Calu3 (cell line): ENCODE measurements around the gene CYP1B1. TPM values are rescaled to one million over a fixed set of nuclear protein-coding genes. Genes with fewer than 3 reads are reported as not detected.

Experiments used
- BruUV-seq: library from RNA; stranded (reverse); fragments of 400-500 nt; replicated peaks from 2 replicates; lab custom pipeline; 2021; lab: Mats Ljungman, UMichigan
- CTCF ChIA-PET: fragments of 300-600 bp; sonication (Branson Sonifier 250); formaldehyde crosslinking; loops from one replicate; lab custom pipeline; 2022; ENCODE audit warnings: antibody characterized with exemption; lab: Charles Lee
- DNase-seq: peaks from one replicate; pipeline ENCODE4 v3.0.0; 2022
- H3K27ac Mint-ChIP-seq: one replicate; pipeline ENCODE4 v1.8.0; 2022; ENCODE audit warnings: mixed read lengths; ENCODE audit not compliant: unreplicated experiment
- H3K27me3 Mint-ChIP-seq: one replicate; pipeline ENCODE4 v1.8.0; 2022; ENCODE audit warnings: mixed read lengths; ENCODE audit not compliant: unreplicated experiment
- H3K36me3 Mint-ChIP-seq: one replicate; pipeline ENCODE4 v1.8.0; 2022; ENCODE audit warnings: mild to moderate bottlenecking, moderate library complexity, mixed read lengths; ENCODE audit not compliant: insufficient read depth, unreplicated experiment
- H3K4me1 Mint-ChIP-seq: one replicate; pipeline ENCODE4 v1.8.0; 2022; ENCODE audit warnings: mild to moderate bottlenecking, low read depth, mixed read lengths; ENCODE audit not compliant: unreplicated experiment
- H3K4me3 Mint-ChIP-seq: one replicate; pipeline ENCODE4 v1.8.0; 2022; ENCODE audit warnings: mild to moderate bottlenecking, low read depth, moderate library complexity, mixed read lengths; ENCODE audit not compliant: unreplicated experiment
- H3K9me3 Mint-ChIP-seq: one replicate; pipeline ENCODE4 v1.8.0; 2022; ENCODE audit warnings: low read depth, mixed read lengths; ENCODE audit not compliant: unreplicated experiment
- CTCF ChIP-seq: fragments of 200-600 bp; IDR thresholded peaks from one replicate; pipeline ENCODE4 v1.8.0; 2022; ENCODE audit warnings: antibody characterized with exemption; ENCODE audit not compliant: unreplicated experiment
- intact Hi-C: fragments of 100-400 bp; cut with micrococcal nuclease; formaldehyde crosslinking; loops from one replicate; pipeline ENCODE4 v1.10.0; 2022; ENCODE audit not compliant: unreplicated experiment
- total RNA-seq: library from RNA; stranded (reverse); gene quantifications from 2 replicates; pipeline ENCODE4 v1.2.3, GENCODE V29; 2022

Gene CYP1B1
- total RNA-seq, 1 experiment from 2014 or later = 36.5 TPM

DNA sequence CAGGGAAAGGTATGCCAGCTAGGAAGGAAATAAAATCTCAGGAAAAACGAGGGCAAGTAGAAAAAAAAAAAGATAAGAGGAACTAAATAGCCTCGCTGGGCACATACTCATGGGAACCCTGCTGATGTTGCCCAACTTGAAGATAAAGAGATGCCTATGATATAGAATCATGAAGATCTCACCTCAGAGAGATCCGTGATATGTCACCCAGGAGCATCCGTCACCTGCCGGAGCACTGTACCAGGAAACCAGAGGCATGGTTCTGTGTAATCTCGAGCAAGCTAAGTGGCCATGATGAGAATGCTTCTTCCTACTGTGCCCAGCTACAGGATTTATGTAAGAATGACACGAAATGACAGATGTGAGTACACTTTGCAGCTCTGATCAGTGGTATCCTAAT is 40.0 kb downstream of the CYP1B1 start:
- TF ChIP-seq CTCF = no peak
- Mint-ChIP-seq H3K27ac (no peak overlapping the region), H3K27me3 (peaks cover 25% of the 10 kb centered on the region), H3K9me3 (no peaks in the 10 kb centered on the region), H3K4me3 (no peak overlapping the region), H3K36me3 (no peaks in the 10 kb centered on the region), H3K4me1 (no peaks in the 10 kb centered on the region)
- intact Hi-C loops = loop anchor here (5.0 kb wide), 1 partner anchor 44 kb away; no protein-coding TSS in a partner anchor
- CTCF ChIA-PET = no interaction called here
- no TSS peak for BruUV-seq
- no peak for DNase-seq

DNA sequence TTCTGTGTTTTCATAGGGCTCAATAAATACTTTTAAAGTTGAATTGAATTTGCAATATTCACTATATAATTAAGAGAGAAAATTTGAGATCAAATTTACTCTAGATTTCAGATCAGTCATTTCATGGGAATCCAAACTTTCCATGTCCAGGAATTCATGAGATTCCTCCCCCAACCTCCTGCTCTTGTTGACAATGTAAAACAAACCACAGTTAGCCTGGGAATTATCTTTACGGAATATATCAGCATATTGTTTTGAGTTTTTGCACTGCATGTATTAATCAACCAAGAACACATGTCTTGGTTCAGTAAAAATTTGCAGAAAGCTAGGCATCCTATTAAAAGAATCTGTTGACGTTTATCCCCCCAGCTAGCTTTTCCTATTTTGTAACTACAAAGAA is 42.3 kb downstream of the CYP1B1 start:
- intact Hi-C loops = no loop called here
- TF ChIP-seq CTCF = no peak
- no peak overlapping the region for H3K4me3 Mint-ChIP-seq
- DNase-seq = no peak
- no peak overlapping the region for H3K27ac Mint-ChIP-seq
- H3K4me1 Mint-ChIP-seq = no peaks in the 10 kb centered on the region
- peaks cover 25% of the 10 kb centered on the region for H3K27me3 Mint-ChIP-seq
- BruUV-seq = no TSS peak
- CTCF ChIA-PET = no interaction called here
- no peaks in the 10 kb centered on the region for H3K36me3 Mint-ChIP-seq
- H3K9me3 Mint-ChIP-seq = no peaks in the 10 kb centered on the region

- peaks cover 19% of the 10 kb centered on the region for H3K27me3 Mint-ChIP-seq
- H3K27ac Mint-ChIP-seq = no peak overlapping the region
- H3K9me3 Mint-ChIP-seq = no peaks in the 10 kb centered on the region
- BruUV-seq = no TSS peak
- TF ChIP-seq CTCF = no peak
- CTCF ChIA-PET = no interaction called here
- no peaks in the 10 kb centered on the region for H3K36me3 Mint-ChIP-seq
- H3K4me1 Mint-ChIP-seq = no peaks in the 10 kb centered on the region
- intact Hi-C loops = no loop called here
- no peak overlapping the region for H3K4me3 Mint-ChIP-seq
- DNase-seq = no peak
These were observed 43.0 kb downstream of the CYP1B1 start for GRCh38 chr2:38032946-38033345.

DNA sequence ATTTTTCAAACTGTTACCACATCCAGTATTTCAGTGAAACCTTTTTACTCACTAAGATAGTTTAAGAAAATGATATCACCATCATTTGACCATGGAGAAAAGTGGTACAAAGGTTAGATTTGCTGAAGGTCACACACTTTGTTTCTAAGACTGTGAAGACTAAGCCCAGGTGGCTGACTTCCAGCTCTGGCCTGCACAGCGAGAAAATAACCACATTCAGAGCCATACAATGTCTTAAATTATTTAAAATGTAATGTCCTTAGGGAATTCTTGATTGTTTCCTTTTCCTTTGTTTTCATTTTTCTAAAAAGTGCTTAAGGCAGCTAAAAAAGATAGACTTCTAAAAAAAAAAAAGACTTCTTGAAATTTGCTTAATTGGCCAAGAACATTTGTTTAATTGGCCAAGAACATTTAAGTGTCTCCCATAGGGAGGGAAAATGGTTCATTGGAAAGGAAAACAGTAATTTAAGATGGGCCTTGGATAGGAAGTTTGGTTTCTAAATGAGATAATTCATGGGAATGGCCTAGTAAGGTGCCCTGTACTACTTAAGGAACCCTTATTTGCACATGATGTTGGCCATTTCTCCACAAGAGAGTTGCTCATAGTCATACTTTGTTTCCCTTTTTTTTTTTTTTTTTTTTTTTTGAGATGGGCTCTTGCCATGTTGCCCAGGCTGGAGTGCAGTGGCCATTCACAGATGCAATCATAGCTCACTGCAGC is 45.2 kb downstream of the CYP1B1 start:
- no TSS peak for BruUV-seq
- CTCF ChIA-PET = interaction anchor here (0.6 to 0.7 kb wide), 2 partner anchors 292 to 459 kb away, joined by 3 to 6 read pairs; no protein-coding TSS in a partner anchor
- no peaks in the 10 kb centered on the region for H3K36me3 Mint-ChIP-seq
- intact Hi-C loops = no loop called here
- H3K4me3 Mint-ChIP-seq = no peak overlapping the region
- H3K9me3 Mint-ChIP-seq = no peaks in the 10 kb centered on the region
- no peaks in the 10 kb centered on the region for H3K27me3 Mint-ChIP-seq
- DNase-seq = no peak
- no peak overlapping the region for H3K27ac Mint-ChIP-seq
- TF ChIP-seq CTCF = no peak
- H3K4me1 Mint-ChIP-seq = no peaks in the 10 kb centered on the region
